NCI-H1417 (cell line): ENCODE measurements around the gene CYP21A2.
"Not testable (repeated sequence)": the region's sequence is repeated elsewhere in the genome, so short reads cannot be mapped to it uniquely, and the experiment has no call there.

ENCODE experiments used
- DNase-seq, 3 experiments: peaks; one replicate each; lab custom pipeline; 2025; lab: John Stamatoyannopoulos, UW

CYP21A2 gene

GRCh38 chr6:32055756-32056155, 17.5 kb downstream of the CYP21A2 start:
- DNase-seq: not testable (repeated sequence)

GRCh38 chr6:32056254-32056653, 18.0 kb downstream of the CYP21A2 start:
- DNase-seq: no peak

- DNase-seq: no peak
These were observed 19.8 kb downstream of the CYP21A2 start for GRCh38 chr6:32057966-32058365.

GRCh38 chr6:32058511-32058963, 20.3 kb downstream of the CYP21A2 start:
- no peak for DNase-seq

GRCh38 chr6:32060966-32061655, 22.9 kb downstream of the CYP21A2 start:
- DNase-seq: no peak

- no peak for DNase-seq
These were observed 26.5 kb downstream of the CYP21A2 start for GRCh38 chr6:32064706-32065105.

- not testable (repeated sequence) for DNase-seq
These were observed 29.3 kb downstream of the CYP21A2 start for GRCh38 chr6:32067521-32067920.

GRCh38 chr6:32068315-32068714, 30.1 kb downstream of the CYP21A2 start:
- DNase-seq: not testable (repeated sequence)

- no peak for DNase-seq
These were observed 30.7 kb downstream of the CYP21A2 start for GRCh38 chr6:32068867-32069266.

GRCh38 chr6:32069460-32069859, 31.2 kb downstream of the CYP21A2 start:
- no peak for DNase-seq

- no peak for DNase-seq
These were observed 31.8 kb downstream of the CYP21A2 start for GRCh38 chr6:32069878-32070515.

GRCh38 chr6:32070814-32071543, 32.8 kb downstream of the CYP21A2 start:
- no peak for DNase-seq

- peak in 2 of 3 experiments; percentile 2 to 44 for DNase-seq
These were observed 34.9 kb downstream of the CYP21A2 start for GRCh38 chr6:32073101-32073500.

GRCh38 chr6:32073613-32074012, 35.4 kb downstream of the CYP21A2 start:
- DNase-seq: no peak

- DNase-seq: no peak
These were observed 36.8 kb downstream of the CYP21A2 start for GRCh38 chr6:32074996-32075532.

GRCh38 chr6:32075781-32076180, 37.6 kb downstream of the CYP21A2 start:
- no peak for DNase-seq

- DNase-seq: no peak
These were observed 38.1 kb downstream of the CYP21A2 start for GRCh38 chr6:32076321-32076809.

- no peak for DNase-seq
These were observed 41.5 kb downstream of the CYP21A2 start for GRCh38 chr6:32079566-32080290.

GRCh38 chr6:32081168-32081990, 43.2 kb downstream of the CYP21A2 start:
- DNase-seq: no peak

- no peak for DNase-seq
These were observed 44.3 kb downstream of the CYP21A2 start for GRCh38 chr6:32082478-32082877.

GRCh38 chr6:32082935-32083334, 44.7 kb downstream of the CYP21A2 start:
- no peak for DNase-seq
